NCI-H1694 (cell line): ENCODE data around the gene CCL2.

ENCODE experiments used
- DNase-seq: peaks from one replicate; lab custom pipeline; 2025; lab: John Stamatoyannopoulos, UW

The CCL2 gene

DNA sequence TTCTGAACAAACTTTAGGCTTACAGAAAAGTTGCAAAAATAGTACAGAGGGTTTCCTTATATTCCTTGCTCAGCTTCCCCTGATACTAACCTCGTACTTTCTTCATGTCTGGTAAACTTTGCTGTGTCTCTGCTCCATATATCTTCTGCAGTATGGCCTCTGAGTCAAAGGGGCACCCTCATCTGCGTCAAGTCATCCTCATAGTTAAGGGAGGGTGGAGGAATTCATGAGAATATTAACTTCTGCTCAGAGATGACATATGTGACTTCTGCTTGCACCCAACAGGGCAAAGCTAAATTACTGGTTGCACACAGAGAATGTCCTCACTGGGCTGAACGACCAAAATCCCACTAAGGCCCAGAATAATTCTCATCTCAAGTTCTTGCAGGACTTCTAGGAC lies 10.6 kb downstream of the CCL2 start:
- DNase-seq = no peak

DNA sequence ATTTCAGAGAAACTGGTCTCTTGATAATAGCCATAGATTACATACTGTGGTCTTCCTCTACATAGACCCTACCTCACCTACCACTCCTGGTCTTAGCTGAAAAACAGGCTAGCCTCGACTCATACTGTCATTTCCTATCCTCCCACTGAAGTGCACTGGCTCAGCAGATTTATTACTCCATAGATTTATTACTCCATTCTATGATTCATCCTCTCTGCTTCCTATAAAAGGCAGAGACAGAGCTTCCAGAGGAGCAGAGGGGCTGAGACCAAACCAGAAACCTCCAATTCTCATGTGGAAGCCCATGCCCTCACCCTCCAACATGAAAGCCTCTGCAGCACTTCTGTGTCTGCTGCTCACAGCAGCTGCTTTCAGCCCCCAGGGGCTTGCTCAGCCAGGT lies 14.9 kb downstream of the CCL2 start, which contains the start of gene CCL7:
Gene CCL7 (plus strand): TSS at position 253 of the 400 bp plus-strand sequence. CDS start 70 bp downstream, at position 323.
- DNase-seq = no peak

- DNase-seq = no peak
Observed at GRCh38 chr17:34275881-34276280, 20.8 kb downstream of the CCL2 start.

- no peak for DNase-seq
Observed at GRCh38 chr17:34276826-34277225, 21.7 kb downstream of the CCL2 start.

DNA sequence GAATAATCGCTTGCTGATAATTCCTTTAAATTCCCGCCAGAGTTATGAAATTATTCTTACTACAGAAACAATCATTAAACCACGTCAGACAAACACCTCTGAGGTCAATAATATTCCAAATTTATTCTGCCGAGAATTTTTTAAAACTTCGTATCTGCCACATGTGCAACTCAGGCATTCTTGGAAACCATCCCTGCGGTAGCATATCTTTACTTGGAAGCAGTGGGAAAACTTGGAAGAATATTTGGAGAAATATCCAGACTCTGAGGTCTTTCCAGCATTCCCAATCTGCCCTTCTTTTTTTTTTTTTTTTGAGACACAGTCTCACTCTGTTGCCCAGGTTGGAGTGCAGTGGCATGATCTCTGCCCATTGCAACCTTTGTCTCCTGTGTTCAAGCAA lies 28.5 kb downstream of the CCL2 start:
- no peak for DNase-seq

DNA sequence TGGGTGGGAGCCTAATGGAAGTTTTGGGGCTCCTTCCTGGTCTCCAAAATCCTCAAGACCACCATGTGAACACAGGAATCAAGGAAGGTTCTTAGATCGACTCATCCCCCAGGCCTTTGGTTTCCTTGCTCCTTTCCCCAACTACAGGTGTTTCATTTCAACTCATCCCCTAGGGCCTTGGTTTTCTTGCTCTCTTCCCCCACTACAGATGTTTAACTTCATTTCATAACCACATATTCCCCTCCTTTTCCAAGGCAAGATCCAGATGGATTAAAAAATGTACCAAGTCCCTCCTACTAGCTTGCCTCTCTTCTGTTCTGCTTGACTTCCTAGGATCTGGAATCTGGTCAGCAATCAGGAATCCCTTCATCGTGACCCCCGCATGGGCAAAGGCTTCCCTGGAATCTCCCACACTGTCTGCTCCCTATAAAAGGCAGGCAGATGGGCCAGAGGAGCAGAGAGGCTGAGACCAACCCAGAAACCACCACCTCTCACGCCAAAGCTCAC lies 30.3 kb downstream of the CCL2 start, which contains the start of gene CCL11:
Gene CCL11 (plus strand): TSS at position 457 of the 507 bp plus-strand sequence. CDS start 67 bp downstream, outside the sequence.
- DNase-seq = no peak

DNA sequence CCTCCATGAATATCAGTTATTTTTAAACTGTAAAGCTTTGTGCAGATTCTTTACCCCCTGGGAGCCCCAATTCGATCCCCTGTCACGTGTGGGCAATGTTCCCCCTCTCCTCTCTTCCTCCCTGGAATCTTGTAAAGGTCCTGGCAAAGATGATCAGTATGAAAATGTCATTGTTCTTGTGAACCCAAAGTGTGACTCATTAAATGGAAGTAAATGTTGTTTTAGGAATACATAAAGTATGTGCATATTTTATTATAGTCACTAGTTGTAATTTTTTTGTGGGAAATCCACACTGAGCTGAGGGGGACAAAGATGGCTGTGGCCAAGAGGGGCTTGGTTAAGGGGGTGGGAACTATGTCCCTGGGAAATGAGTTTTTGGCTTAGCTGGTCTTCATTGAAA lies 32.8 kb downstream of the CCL2 start:
- no peak for DNase-seq

DNA sequence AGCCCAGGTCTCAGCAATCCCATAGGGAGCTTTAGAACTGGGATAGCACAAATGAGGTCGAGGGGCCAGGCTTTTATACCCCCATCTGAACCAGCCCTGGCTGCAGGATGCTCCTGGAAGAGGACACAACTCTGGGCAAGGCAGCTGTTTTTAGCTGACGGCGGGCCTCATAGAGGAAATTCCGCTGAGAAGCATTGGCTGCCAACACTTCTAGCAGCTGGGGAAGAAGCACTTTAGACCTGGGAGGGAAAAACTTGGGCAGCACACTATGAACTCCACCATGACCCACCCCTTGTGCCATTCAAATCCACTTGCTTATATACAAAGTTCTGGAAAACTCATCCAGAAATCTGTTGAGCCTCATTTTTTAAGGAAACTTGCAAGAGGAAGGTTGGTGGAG lies 35.5 kb downstream of the CCL2 start:
- DNase-seq = no peak

- DNase-seq = no peak
Observed at GRCh38 chr17:34291721-34292348, 36.8 kb downstream of the CCL2 start.

DNA sequence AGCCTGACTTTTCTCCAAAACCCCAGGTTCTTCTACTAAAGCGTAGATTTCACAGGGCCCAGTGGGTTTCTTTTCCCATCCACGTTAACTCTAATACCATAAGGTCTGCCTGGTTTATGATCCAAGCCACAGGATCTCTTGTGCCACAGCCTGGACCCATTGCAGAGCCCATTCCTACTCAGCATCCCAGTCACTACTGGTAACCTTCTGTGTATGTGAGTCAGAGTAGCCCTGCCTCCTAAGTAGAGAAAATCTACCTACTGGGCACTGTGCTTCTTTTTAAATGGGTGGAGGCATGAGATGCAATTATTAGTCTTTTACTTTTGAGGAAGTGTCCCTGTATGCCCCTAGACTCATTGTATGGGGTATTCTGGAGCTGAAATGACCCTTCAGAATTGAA lies 43.9 kb downstream of the CCL2 start:
- no peak for DNase-seq

DNA sequence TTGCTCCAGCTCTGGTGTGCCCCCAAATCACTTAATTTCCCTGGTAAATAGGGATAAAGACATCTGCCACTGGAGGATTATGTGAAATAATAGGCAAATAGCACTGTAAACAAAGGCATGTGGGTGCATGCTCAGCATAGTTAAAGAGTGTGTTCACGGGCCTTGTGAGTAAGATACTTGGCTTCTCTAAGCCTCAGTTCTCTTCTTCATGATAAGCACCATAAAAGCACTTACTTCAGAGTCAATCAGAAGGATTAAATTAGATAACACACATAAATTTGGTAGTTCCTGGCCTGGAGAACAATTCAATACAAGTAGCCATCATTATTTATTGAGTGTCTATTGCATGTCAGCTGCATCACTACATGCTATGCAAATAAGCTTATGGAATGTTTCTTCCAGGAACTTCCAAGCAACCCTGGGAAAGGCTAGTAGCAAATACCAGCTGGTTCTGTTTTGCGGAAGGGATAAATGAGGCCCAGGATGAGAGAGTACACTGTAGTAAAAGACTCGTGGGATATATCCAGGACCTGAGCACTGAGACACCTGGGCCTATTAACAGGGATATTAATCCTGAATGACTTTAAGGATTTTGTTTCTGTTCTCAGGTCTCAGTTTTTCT lies 45.0 kb downstream of the CCL2 start:
- DNase-seq = no peak

DNA sequence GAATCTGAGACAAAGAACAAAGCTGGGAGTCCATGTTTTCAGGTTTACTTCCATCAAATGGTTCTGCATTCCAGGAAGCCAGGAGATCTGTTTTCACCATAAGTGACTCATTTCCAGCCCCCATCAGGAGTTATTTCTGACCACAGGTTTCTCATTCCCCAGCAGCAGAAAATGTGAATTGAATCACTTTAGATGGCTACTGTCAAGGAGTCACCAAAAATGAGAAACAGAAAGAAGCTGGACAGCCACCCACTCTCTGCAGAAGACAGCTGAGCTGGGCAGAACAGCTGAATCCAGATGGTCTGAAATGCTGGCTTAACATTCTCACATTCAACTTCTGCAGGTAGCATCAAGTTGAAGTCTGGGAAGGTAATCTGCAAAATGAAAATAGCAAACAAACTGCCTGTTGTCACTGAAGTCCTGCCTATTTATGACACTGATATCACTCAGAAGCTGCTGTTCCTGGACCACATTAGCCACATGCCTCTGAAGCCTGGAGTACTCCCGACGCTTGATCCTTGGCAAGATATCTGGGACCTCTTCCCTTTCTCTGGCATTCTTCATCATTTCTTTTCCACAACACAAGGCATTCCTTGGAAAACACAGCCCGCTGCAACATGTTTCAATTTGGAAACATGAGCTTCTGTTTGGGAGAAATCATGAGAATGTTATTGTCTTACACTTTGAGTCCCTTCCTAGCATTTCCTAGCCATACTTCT lies 45.7 kb downstream of the CCL2 start:
- DNase-seq = no peak

DNA sequence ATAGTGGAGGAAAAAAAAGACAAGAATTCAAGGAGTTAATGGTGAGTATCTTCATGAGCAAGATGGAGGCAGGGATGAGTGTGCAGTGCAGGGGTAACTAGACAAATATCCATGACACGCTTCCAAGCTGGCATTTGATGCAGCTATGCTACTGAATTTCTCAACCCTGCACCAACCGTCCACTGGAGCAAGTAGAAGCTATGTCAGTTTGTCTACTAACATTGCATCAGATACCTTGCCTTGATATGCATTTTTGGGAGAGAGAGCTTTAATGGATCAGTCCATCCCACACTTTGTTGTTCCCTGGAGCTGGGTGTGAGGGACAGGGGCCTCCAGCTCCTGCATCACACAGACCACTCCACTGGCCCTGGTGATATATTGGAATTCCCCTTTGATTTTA lies 46.9 kb downstream of the CCL2 start:
- DNase-seq = no peak

DNA sequence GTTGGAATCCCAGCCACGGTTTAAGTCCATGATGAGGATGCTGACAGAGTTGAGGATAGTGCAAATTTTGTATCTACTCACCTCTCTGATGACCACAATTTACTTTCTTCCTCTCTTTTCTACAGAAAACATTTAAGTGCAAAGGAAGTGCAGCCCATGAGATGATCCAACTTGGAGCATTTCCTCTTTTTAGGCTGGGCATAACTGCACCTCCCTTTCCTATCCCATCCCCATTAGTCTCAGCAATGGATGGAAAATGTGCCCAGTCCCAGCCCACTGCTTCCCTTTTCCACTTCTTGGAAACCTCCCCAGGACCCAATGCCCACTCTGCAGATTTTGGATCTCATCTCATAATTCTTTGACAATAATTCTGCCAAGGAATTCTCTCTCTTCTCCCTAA lies 47.6 kb downstream of the CCL2 start:
- DNase-seq = no peak

- no peak for DNase-seq
Observed at GRCh38 chr17:34303606-34304005, 48.5 kb downstream of the CCL2 start.

GRCh38 chr17:34305061-34305460 lies 50.0 kb downstream of the CCL2 start:
- no peak for DNase-seq

GRCh38 chr17:34305606-34306005 lies 50.5 kb downstream of the CCL2 start:
- no peak for DNase-seq

- DNase-seq = no peak
Observed at GRCh38 chr17:34306466-34306865, 51.4 kb downstream of the CCL2 start.
